Measurements from ENCODE around the gene CALML3.

DNA sequence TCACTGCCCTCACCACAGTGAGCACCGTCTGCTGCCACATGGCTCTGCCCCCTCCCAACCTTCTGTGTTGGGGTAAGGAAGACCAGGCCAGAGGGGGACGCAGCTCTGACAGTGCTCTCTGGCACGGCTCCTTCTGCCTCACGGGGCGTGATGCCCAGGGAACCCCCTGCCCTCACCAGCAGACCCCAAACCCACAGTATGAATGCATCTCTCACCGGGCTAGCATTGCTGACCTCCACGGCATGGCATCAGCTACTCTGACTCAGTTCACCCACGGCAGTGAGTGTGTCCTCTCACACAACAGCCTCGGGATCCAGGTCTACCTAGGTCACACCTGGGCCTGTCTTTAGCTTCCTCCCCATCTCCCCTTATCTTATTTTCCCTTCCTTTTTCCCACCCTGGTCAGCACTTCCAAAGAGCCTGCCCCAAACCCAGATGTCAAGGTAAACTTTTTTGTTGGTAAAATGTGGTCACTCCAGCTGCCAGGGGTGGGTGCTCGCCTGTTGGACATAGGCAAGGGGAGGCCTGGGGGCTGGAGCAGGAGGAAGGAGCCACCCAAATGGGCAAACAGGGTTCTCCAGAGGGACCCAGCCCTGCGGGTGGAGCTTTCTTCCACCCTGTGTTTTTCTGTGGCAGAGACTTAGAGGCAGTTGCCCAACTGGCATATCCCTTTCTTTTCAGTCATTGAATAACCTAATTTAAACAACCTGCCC, 4.4 kb downstream of the CALML3 start:
- TF ChIP-seq, protein P1, sequence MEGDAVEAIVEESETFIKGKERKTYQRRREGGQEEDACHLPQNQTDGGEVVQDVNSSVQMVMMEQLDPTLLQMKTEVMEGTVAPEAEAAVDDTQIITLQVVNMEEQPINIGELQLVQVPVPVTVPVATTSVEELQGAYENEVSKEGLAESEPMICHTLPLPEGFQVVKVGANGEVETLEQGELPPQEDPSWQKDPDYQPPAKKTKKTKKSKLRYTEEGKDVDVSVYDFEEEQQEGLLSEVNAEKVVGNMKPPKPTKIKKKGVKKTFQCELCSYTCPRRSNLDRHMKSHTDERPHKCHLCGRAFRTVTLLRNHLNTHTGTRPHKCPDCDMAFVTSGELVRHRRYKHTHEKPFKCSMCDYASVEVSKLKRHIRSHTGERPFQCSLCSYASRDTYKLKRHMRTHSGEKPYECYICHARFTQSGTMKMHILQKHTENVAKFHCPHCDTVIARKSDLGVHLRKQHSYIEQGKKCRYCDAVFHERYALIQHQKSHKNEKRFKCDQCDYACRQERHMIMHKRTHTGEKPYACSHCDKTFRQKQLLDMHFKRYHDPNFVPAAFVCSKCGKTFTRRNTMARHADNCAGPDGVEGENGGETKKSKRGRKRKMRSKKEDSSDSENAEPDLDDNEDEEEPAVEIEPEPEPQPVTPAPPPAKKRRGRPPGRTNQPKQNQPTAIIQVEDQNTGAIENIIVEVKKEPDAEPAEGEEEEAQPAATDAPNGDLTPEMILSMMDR (IDR thresholded peaks at IDR 0.05): no peak
- no peak for TF ChIP-seq POLR2A (IDR thresholded peaks at IDR 0.05)
